C4-2B (cell line): ENCODE results near the gene COL15A1.
"Not testable (repeated sequence)": the region's sequence is repeated elsewhere in the genome, so short reads cannot be mapped to it uniquely, and the experiment has no call there.

Source experiments
- H3K27ac ChIP-seq: fragments of 450-650 bp; 2 replicates; pipeline ENCODE4 v1.5.1; 2017
- ZFX ChIP-seq: fragments of 450-650 bp; IDR thresholded peaks from 2 replicates; pipeline ENCODE4 v1.6.1; 2017
- TF ChIP-seq, protein P1 (sequence below): fragments of 450-650 bp; conservative IDR thresholded peaks from 2 replicates; pipeline ENCODE4 v1.5.1; 2017; ENCODE audit warnings: mild to moderate bottlenecking

COL15A1 gene

DNA sequence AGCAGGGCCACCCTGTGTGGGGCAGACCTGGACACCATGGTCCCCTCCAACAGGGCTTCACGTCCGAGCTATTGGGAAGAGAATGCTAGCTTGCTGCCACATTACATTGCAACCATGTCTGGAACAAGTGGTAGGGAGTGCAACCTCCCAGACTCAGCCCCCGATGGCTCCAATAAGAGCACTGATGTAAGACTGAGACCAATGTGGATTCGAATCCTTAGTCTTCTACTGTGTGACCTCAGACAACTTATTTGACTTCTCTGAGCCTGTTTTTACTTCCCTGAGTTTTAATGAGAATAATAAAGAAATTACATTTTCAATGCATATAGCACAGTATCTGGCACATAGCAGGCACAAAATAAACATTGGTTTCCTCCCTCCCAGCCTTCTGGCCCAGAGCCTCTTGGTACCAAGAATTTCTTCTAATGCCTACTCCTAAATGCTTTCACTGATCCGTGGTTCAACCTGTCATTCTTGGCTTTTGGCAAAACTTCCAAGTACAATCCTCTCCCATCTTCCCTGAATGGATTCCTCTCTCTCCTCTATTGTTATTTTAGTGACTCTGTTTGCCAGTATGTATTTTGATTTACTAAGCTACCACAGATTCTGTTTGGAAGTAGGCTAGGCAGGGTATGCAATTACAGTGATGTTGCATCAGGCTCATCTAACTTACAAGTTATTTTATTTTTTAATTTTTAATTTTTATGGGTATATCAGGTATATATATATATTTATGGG is 34.6 kb upstream of the COL15A1 start:
- H3K27ac ChIP-seq, result no peak overlapping the region
- no peak for TF ChIP-seq ZFX
- TF ChIP-seq, protein P1, sequence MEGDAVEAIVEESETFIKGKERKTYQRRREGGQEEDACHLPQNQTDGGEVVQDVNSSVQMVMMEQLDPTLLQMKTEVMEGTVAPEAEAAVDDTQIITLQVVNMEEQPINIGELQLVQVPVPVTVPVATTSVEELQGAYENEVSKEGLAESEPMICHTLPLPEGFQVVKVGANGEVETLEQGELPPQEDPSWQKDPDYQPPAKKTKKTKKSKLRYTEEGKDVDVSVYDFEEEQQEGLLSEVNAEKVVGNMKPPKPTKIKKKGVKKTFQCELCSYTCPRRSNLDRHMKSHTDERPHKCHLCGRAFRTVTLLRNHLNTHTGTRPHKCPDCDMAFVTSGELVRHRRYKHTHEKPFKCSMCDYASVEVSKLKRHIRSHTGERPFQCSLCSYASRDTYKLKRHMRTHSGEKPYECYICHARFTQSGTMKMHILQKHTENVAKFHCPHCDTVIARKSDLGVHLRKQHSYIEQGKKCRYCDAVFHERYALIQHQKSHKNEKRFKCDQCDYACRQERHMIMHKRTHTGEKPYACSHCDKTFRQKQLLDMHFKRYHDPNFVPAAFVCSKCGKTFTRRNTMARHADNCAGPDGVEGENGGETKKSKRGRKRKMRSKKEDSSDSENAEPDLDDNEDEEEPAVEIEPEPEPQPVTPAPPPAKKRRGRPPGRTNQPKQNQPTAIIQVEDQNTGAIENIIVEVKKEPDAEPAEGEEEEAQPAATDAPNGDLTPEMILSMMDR, result no peak

DNA sequence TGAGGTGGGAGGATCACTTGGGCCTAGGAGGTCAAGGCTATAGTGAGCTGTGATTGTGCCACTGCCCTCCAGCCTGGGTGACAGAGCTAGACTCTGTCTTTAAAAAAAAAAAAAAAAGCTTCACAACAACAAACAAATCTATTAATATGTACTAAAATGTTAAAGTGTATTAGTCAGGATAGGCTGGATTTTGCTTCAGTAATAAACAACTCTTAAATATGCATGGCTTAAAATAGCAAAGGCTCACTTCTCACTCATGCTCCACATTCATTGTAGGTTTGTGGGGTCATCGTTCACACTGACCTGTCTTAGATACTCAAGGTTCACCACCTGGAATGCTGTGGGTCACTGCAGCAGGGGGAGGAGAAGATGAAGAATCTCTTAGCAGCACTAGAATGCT is 33.8 kb upstream of the COL15A1 start:
- no peak overlapping the region for H3K27ac ChIP-seq
- TF ChIP-seq, protein P1, result no peak
- TF ChIP-seq ZFX, result no peak

DNA sequence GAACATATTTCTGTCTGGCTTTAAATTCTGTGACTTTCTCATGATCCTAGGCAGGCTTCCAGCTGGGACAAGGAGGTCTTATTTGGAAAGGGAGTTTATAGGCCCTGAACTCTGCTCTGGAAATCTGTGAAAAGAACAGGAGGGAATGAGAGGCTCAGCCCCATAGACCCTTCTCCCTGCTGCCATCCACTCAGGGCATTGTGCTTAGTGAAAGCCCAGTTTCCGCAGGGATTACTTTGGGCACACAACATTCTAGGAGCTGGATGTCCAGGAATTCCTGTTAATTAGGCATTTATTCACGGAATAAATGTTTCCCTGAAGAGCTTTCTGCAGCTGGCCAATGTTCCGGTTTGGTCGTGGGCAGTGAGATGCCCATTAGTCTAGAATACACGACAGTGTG is 32.7 kb upstream of the COL15A1 start:
- no peak for TF ChIP-seq ZFX
- TF ChIP-seq, protein P1, result no peak
- H3K27ac ChIP-seq, result no peak overlapping the region

DNA sequence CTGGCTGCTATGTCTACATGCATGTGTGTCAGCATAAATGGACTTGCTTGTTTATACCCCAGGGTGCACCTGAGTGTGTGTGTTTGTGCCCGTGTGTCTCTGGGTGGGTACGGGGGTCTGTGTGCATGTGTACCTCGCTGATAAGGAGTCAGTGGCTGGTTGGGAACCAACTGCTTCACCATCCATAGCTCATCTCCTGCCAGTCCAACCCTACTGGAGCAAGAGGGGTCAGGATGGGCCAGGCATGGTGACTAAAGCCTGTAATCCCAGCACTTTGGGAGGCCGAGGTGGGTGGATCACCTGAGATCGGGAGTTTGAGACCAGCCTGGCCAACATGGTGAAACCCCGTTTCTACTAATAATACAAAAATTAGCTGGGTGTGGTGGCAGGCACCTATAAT is 32.0 kb upstream of the COL15A1 start:
- not testable (repeated sequence) for H3K27ac ChIP-seq

DNA sequence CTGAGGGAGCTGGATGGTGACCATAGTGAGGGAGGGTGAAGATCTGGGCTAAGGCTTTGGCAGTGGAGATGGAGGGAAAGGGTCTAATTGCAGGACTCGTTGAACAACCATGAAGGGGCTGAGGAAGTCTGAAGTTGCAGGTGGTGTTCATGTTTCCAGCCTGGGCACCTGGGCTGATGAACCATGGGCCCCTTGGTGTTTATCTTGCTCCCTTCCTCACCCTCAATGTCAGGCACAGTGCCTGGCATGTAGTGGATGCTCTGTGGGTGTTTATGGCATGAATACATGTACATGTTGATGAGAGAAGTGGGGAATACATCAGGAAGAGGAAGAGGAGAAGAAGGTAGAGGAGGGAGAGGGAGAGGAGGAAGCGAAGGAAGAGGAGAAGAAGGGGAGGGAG is 31.3 kb upstream of the COL15A1 start:
- TF ChIP-seq, protein P1, result no peak
- no peak for TF ChIP-seq ZFX
- no peak overlapping the region for H3K27ac ChIP-seq

DNA sequence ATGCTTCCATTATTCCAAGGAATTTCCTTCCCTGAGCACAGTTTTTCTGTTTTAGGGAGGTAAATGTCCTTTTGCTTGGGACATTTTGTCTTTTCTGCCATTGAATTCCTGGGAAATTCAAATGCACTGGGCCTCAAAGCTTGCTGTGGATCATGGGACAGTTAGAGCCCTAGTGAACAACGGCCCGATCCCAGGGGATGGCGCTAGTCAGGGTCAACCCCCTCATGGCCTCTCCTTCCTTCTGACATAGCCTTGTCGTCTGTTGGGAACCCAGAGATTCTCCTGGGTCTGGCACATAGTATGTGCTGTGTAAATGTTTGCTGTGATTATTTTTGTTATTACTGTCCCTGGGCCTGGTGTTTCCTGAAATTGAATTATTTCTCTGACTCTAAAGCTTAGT is 30.7 kb upstream of the COL15A1 start:
- no peak overlapping the region for H3K27ac ChIP-seq
- TF ChIP-seq, protein P1, result no peak
- TF ChIP-seq ZFX, result no peak

DNA sequence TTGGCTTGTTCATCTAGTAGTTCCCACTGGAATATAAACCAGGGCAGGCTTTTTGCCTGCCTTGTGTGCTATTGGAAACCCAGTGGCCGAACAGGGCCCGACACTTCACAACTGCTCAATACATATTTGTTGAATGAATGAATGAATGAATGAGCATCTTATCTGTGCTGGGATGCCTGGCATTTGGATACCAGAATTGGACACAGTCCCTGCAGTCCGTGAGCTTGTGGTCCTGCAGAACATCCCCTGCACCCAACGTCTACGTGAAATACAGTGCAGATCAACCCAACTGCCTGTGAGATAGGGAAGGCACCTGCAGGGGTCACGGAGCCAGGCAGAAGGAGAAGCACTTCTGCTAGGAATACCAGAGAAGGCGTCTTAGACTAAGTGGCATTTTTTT is 30.0 kb upstream of the COL15A1 start:
- no peak overlapping the region for H3K27ac ChIP-seq
- no peak for TF ChIP-seq ZFX
- TF ChIP-seq, protein P1, result no peak

DNA sequence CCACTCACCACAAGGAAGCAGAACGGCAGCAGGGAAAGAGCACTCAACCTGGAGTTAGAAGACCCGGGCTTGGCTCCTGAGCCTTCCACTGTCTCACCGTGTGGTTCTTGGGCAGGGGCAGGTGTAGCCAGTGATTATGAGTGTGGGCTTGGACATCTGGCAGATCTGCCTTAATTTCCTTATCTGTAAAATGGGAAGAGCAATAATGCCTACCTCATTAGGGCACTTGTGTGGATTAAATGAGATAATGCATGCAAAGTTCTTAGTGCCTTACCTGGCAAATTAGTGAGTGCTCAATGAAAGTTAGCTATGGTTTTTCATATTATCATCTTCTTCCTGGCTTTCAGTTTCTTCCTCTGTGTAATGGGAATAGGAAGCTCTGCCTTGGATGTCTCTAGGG is 28.1 kb upstream of the COL15A1 start:
- no peak overlapping the region for H3K27ac ChIP-seq
- TF ChIP-seq, protein P1, result no peak
- no peak for TF ChIP-seq ZFX
